ENCODE measurements around the gene SLC47A1.
"Not testable (repeated sequence)": the region's sequence is repeated elsewhere in the genome, so short reads cannot be mapped to it uniquely, and the experiment has no call there.

Gene SLC47A1

DNA sequence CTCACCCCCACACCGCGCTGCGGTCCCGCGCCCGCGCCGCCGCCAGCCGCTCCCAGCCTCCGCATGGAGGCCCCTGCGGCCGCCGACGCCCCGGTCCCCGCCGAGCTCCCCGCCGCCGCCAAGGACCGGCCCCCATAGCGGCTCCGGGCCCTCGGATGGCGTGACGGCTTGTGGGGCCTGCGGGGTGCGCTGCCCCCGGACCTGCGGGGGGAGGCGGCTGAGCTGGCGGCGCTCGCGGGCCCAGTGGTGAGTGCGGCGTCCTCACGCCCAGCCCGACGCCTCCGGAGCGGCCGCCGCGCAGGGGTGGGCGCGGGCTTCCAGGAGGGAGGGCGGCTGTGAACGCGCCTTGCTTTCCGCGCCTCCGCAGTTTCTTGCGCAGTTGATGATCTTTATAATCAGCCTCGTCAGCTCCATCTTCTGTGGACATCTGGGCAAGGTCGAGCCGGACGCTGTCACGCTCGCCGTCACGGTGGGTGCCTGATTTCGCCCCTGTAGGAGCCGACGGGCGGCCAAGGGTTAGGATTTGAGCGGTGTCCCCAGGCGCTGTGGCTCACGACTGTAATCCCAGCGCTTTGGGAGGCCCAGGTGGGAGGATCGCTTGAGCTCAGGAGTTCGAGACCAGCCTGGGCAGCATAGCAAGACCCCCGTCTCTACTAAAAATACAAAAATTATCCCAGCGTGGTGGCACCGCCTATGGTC is 46.4 kb downstream of the SLC47A1 start:
- H3K36me3 ChIP-seq (ENCODE audit: control insufficient read depth, insufficient read depth, low read length): no peaks in the 10 kb centered on the region
- H3K27me3 ChIP-seq (replicated peaks; ENCODE audit: control insufficient read depth, insufficient read depth, low read length): peaks cover 1% of the 10 kb centered on the region; the same call in 1 of the 2 replicates
- TF ChIP-seq, protein P1, sequence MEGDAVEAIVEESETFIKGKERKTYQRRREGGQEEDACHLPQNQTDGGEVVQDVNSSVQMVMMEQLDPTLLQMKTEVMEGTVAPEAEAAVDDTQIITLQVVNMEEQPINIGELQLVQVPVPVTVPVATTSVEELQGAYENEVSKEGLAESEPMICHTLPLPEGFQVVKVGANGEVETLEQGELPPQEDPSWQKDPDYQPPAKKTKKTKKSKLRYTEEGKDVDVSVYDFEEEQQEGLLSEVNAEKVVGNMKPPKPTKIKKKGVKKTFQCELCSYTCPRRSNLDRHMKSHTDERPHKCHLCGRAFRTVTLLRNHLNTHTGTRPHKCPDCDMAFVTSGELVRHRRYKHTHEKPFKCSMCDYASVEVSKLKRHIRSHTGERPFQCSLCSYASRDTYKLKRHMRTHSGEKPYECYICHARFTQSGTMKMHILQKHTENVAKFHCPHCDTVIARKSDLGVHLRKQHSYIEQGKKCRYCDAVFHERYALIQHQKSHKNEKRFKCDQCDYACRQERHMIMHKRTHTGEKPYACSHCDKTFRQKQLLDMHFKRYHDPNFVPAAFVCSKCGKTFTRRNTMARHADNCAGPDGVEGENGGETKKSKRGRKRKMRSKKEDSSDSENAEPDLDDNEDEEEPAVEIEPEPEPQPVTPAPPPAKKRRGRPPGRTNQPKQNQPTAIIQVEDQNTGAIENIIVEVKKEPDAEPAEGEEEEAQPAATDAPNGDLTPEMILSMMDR (IDR thresholded peaks at IDR 0.05; ENCODE audit: insufficient read depth, low read length, poor library complexity, severe bottlenecking): no peak
- DNase-seq (ENCODE audit: extremely low read depth, insufficient read length): no peak
- H3K4me3 ChIP-seq (replicated peaks; ENCODE audit: low read depth, low read length): no peak overlapping the region

DNA sequence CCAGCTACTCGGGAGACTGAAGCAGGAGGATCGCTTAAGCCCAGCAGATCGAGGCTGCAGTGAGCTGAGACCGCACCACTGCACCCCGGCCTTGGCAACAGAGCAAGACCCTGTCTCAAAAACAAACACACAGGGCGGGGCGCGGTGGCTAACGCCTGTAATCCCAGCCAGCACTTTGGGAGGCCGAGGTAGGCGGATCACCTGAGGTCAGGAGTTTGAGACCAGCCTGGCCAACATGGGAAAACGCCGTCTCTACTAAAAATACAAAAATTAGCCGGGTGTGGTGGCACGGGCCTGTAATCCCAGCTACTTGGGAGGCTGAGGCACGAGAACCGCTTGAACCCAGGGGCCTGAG is 46.9 kb downstream of the SLC47A1 start:
- not testable (repeated sequence) for H3K27me3 ChIP-seq (replicated peaks; ENCODE audit: control insufficient read depth, insufficient read depth, low read length); H3K4me3 ChIP-seq (replicated peaks; ENCODE audit: low read depth, low read length); DNase-seq (ENCODE audit: extremely low read depth, insufficient read length); H3K36me3 ChIP-seq (ENCODE audit: control insufficient read depth, insufficient read depth, low read length)

DNA sequence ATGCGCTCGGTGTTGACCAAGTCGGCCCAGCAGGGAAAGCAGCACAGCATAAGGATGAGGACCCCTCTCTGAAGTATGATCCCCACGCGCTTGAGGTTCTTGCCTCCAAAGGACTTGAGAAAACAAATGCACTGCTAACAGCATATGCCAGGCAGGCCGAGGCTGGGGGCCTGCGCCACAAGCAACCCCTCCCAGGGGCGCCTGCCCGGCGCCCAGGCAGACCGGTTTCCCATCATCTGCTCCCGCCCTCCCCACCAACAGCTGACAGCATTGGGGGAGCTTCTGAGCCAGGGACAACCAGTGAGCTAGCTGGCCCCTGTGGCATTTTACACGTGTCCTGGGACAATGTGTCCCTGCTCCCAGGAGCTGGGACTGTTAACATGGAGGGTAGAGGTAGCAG is 48.5 kb downstream of the SLC47A1 start:
- not testable (repeated sequence) for DNase-seq (ENCODE audit: extremely low read depth, insufficient read length); H3K36me3 ChIP-seq (ENCODE audit: control insufficient read depth, insufficient read depth, low read length); H3K4me3 ChIP-seq (replicated peaks; ENCODE audit: low read depth, low read length); H3K27me3 ChIP-seq (replicated peaks; ENCODE audit: control insufficient read depth, insufficient read depth, low read length)

- TF ChIP-seq, protein P1 (IDR thresholded peaks at IDR 0.05; ENCODE audit: insufficient read depth, low read length, poor library complexity, severe bottlenecking): no peak
- Histone ChIP-seq H3K4me3 (replicated peaks; ENCODE audit: low read depth, low read length) (no peak overlapping the region), H3K36me3 (ENCODE audit: control insufficient read depth, insufficient read depth, low read length) (no peaks in the 10 kb centered on the region), H3K27me3 (replicated peaks; ENCODE audit: control insufficient read depth, insufficient read depth, low read length) (peaks cover 1% of the 10 kb centered on the region; the same call in 1 of the 2 replicates)
- no peak for DNase-seq (ENCODE audit: extremely low read depth, insufficient read length)
Measured at GRCh38 chr17:19583871-19584270, 50.2 kb downstream of the SLC47A1 start.

DNA sequence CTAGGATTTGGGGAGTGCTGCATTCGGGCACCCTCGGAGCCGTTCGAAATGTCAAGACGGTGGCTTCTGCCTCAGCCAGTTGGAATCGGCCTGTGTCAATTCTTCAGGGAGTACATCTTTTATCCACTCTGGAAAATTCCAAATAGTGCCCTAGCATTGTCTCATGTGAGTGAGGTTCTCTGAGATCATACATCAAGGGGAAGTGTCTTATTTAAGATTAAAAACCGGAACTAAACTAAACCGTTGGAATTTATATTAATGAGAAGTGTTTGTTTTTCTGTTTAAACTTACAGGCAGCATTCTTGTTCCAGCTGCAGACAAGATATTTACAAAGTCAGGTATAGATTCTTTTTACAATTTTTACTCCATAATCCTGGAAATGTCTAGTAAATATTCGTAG is 56.8 kb downstream of the SLC47A1 start:
- Histone ChIP-seq H3K36me3 (ENCODE audit: control insufficient read depth, insufficient read depth, low read length) (no peaks in the 10 kb centered on the region), H3K27me3 (replicated peaks; ENCODE audit: control insufficient read depth, insufficient read depth, low read length) (no peaks in the 10 kb centered on the region), H3K4me3 (replicated peaks; ENCODE audit: low read depth, low read length) (no peak overlapping the region)
- no peak for DNase-seq (ENCODE audit: extremely low read depth, insufficient read length)
- TF ChIP-seq, protein P1 (IDR thresholded peaks at IDR 0.05; ENCODE audit: insufficient read depth, low read length, poor library complexity, severe bottlenecking): no peak

- DNase-seq (ENCODE audit: extremely low read depth, insufficient read length): no peak
- Histone ChIP-seq H3K36me3 (ENCODE audit: control insufficient read depth, insufficient read depth, low read length) (no peaks in the 10 kb centered on the region), H3K27me3 (replicated peaks; ENCODE audit: control insufficient read depth, insufficient read depth, low read length) (no peaks in the 10 kb centered on the region), H3K4me3 (replicated peaks; ENCODE audit: low read depth, low read length) (no peak overlapping the region)
- TF ChIP-seq, protein P1 (IDR thresholded peaks at IDR 0.05; ENCODE audit: insufficient read depth, low read length, poor library complexity, severe bottlenecking): no peak
Measured at GRCh38 chr17:19590912-19591551, 57.4 kb downstream of the SLC47A1 start.
